Tibial artery (tissue), 4 donors: Measurements from ENCODE around the gene GOPC.

Source experiments
- DNase-seq, 2 donors: peaks; one replicate each; pipeline ENCODE4 v3.0.0-alpha.2; 2019
- H3K27ac ChIP-seq, 2 donors: fragments of 200-600 bp; sonication (generic) in 1 of 2; 1 replicate in 1 of 2; 2 replicates in 1 of 2; pipeline ENCODE4 v1.5.1; 2018 to 2019; ENCODE audit warnings: mild to moderate bottlenecking in 1 of 2
- H3K27me3 ChIP-seq, 2 donors: fragments of 200-600 bp; sonication (generic) in 1 of 2; one replicate each; pipeline versions ENCODE4 v1.5.1 to v1.6.0; 2016 to 2019
- H3K36me3 ChIP-seq, 3 donors: fragments of 200-600 bp; sonication (generic) in 2 of 3; one replicate each; pipeline ENCODE4 v1.5.1; 2016 to 2019; ENCODE audit warnings: mild to moderate bottlenecking in 2 of 3
- H3K4me1 ChIP-seq, 4 donors: fragments of 200-600 bp; sonication (generic) in 2 of 4; 1 replicate in 3 of 4; 2 replicates in 1 of 4; pipeline ENCODE4 v1.5.1; 2016 to 2019
- H3K4me3 ChIP-seq, 2 donors: fragments of 200-600 bp; sonication (generic) in 1 of 2; 1 replicate in 1 of 2; 2 replicates in 1 of 2; pipeline ENCODE4 v1.5.1; 2018 to 2019; ENCODE audit warnings: mild to moderate bottlenecking in 2 of 2
- H3K9me3 ChIP-seq, 3 donors: fragments of 200-600 bp; sonication (generic) in 1 of 3; one replicate each; pipeline ENCODE4 v1.5.1; 2016 to 2019
- CTCF ChIP-seq, 2 experiments: fragments of 200-600 bp in 1 of 2; fragments of 450-650 bp in 1 of 2; IDR thresholded peaks; one replicate each; pipeline ENCODE4 v1.5.1; 2017 to 2019; ENCODE audit warnings: antibody characterized with exemption in 2 of 2, mild to moderate bottlenecking in 1 of 2, moderate library complexity in 1 of 2
- intact Hi-C: fragments of 100-400 bp; cut with DNase I; formaldehyde crosslinking; loops from one replicate; pipeline ENCODE4 v1.15.0; 2023; ENCODE audit warnings: low total_unique reads

Gene GOPC

DNA sequence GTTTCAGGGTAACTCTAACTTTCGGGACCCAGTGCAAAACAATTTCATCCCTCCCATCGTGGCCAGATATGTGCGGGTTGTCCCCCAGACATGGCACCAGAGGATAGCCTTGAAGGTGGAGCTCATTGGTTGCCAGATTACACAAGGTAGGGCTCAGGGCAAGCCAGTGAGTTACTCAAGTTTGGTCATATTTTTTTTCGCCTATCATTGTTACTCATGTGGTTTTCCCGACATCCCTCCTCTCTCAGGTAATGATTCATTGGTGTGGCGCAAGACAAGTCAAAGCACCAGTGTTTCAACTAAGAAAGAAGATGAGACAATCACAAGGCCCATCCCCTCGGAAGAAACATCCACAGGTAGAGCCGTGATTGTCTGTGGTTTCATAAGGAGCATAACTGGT, 61.6 kb downstream of the GOPC start:
- intact Hi-C loops = no loop called here

GRCh38 chr6:117538615-117539014, 63.7 kb downstream of the GOPC start:
- no peak for TF ChIP-seq CTCF (IDR thresholded peaks at IDR 0.05)
- Histone ChIP-seq H3K36me3 (peaks cover 5 to 23% (median 18%) of the 10 kb centered on the region in 3 donors), H3K27me3 (no peaks in the 10 kb centered on the region), H3K4me3 (no peak overlapping the region), H3K27ac (no peak overlapping the region), H3K4me1 (no peaks in the 10 kb centered on the region), H3K9me3 (no peaks in the 10 kb centered on the region)
- no peak for DNase-seq
- intact Hi-C loops = no loop called here

More for the DNA sequence above, 61.6 kb downstream of the GOPC start:
- peaks cover 5 to 27% (median 23%) of the 10 kb centered on the region in 3 donors for H3K36me3 ChIP-seq
- no peak overlapping the region for H3K4me3 ChIP-seq
- H3K27ac ChIP-seq = no peak overlapping the region
- H3K4me1 ChIP-seq = no peaks in the 10 kb centered on the region
- no peak for DNase-seq
- no peak for TF ChIP-seq CTCF (IDR thresholded peaks at IDR 0.05)
- no peaks in the 10 kb centered on the region for H3K27me3 ChIP-seq
- no peaks in the 10 kb centered on the region for H3K9me3 ChIP-seq

DNA sequence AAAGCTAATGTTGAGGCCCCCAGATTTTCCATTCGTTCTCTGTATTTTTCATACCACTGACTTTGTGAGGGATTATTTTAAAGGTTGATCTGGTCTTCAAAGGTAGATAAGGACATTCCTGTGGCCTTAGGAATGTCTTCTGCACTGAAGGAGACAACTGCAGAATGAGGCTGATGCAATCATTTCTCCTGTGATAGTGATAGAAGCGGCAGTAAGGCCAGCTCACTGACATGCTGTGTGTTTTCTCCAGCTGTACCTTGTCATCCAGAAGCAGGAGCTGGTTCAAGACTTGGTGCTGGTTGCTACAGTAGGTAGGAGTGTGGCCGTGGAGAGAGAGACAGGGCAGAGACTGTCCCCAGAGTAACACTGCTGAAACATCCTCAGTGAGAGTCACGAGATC, 66.0 kb downstream of the GOPC start:
- intact Hi-C loops = no loop called here
- Histone ChIP-seq H3K4me1 (no peaks in the 10 kb centered on the region), H3K27me3 (no peaks in the 10 kb centered on the region), H3K9me3 (no peaks in the 10 kb centered on the region), H3K27ac (no peak overlapping the region), H3K4me3 (no peak overlapping the region), H3K36me3 (peaks cover 5 to 19% (median 12%) of the 10 kb centered on the region in 3 donors)
- DNase-seq = no peak
- no peak for TF ChIP-seq CTCF (IDR thresholded peaks at IDR 0.05)

DNA sequence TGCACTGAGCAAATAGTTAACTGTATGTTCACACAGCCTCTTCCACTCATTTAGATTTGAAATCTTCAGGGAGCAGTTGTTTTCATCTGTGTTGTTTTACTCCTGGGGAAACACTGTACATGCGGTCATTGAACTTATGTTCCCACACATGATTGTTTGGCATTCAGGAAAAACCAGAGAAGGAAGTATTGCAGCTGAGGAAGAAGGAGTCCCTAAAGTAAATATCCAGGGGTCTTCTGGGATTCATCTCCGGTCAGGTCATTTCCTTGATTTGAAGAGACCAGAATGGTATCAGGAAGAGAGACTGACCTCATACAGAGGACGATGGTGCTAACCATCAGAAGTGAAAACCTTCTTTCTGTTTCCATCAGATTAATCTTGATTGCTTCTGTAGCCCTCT, 67.3 kb downstream of the GOPC start:
- DNase-seq = no peak
- no peak for TF ChIP-seq CTCF (IDR thresholded peaks at IDR 0.05)
- peaks cover 0 to 10% (median 7%) of the 10 kb centered on the region in 3 donors for H3K36me3 ChIP-seq
- H3K4me3 ChIP-seq = no peak overlapping the region
- no peaks in the 10 kb centered on the region for H3K9me3 ChIP-seq
- H3K4me1 ChIP-seq = no peaks in the 10 kb centered on the region
- no peaks in the 10 kb centered on the region for H3K27me3 ChIP-seq
- intact Hi-C loops = no loop called here
- H3K27ac ChIP-seq = no peak overlapping the region

DNA sequence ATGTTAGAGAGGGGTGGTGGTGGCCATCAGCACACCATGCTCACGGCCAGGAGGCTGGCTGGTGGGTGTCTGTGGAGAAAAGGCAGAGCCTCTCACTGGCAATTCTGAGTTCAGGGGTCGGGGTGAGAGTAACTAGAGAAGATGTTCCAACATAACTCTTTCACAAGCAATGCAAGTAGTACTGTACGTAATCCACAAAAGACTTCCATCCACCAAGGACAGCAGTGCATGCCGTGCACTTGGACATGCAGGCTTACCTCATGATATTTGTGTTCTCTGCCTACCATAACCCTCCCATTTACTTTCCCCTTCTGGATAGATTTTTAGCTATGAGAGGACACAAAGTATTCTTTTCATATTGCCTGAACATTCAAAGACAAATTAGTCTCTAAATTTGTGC, 68.5 kb downstream of the GOPC start:
- no peak overlapping the region for H3K4me3 ChIP-seq
- TF ChIP-seq CTCF (IDR thresholded peaks at IDR 0.05) = no peak
- no peak overlapping the region for H3K27ac ChIP-seq
- H3K27me3 ChIP-seq = no peaks in the 10 kb centered on the region
- peaks cover 0 to 5% (median 0%) of the 10 kb centered on the region in 3 donors for H3K36me3 ChIP-seq
- no peaks in the 10 kb centered on the region for H3K9me3 ChIP-seq
- H3K4me1 ChIP-seq = no peaks in the 10 kb centered on the region
- DNase-seq = no peak
- intact Hi-C loops = no loop called here
